ENCODE results near the gene RNF212B. TPM values are rescaled to one million over a fixed set of nuclear protein-coding genes. Genes with fewer than 3 reads are reported as not detected.
"Not testable (repeated sequence)": the region's sequence is repeated elsewhere in the genome, so short reads cannot be mapped to it uniquely, and the experiment has no call there.

RNF212B gene
- total RNA-seq, 1 experiment from 2014 or later: not detected

DNA sequence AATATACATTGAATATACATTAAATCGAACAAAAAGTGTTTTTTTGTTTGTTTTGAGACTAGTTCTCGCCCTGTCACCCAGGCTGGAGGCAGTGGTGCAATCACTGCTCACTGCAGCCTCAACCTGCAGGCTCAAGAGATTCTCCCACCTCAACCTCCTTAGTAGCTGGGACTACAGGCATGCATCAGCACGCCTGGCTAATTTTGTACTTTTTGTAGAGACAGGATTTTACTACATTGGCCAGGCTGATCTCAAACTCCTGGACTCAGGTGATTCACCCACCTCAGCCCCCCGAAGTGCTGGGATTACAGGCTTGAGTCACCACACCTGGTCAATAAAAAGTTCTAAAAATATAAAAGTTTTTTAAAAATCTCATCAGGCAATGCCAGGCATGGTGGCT is 10.2 kb upstream of the RNF212B start:
- no peaks in the 10 kb centered on the region for H3K27me3 ChIP-seq (ENCODE audit: insufficient read depth, low read depth)
- no peak overlapping the region for H3K27ac ChIP-seq
- no peak for TF ChIP-seq EZH2 (IDR thresholded peaks at IDR 0.05; ENCODE audit: low read depth)
- TF ChIP-seq CTCF (conservative IDR thresholded peaks at IDR 0.05): no peak
- ChIA-PET POLR2A (ENCODE audit: unreplicated experiment) (no interaction called here), CTCF (no interaction called here)
- no peak overlapping the region for H3K4me3 ChIP-seq
- H3F3A ChIP-seq (ENCODE audit: insufficient read depth, low read depth): no peaks in the 10 kb centered on the region
- no peak overlapping the region for H2AFZ ChIP-seq
- H3K36me3 ChIP-seq (ENCODE audit: low read depth): no peaks in the 10 kb centered on the region
- H3K9me3 ChIP-seq (ENCODE audit: insufficient read depth, low read depth): no peaks in the 10 kb centered on the region
- H3K4me2 ChIP-seq: no peak overlapping the region
- no peaks in the 10 kb centered on the region for H4K20me1 ChIP-seq (ENCODE audit: insufficient read depth)
- intact Hi-C loops (cut with micrococcal nuclease; ENCODE audit: unreplicated experiment): no loop called here
- DNase-seq: no peak
- no peaks in the 10 kb centered on the region for H3K79me2 ChIP-seq (ENCODE audit: low read depth)
- no peaks in the 10 kb centered on the region for H3K4me1 ChIP-seq (replicated peaks; ENCODE audit: insufficient read depth)
- H3K9me2 ChIP-seq (ENCODE audit: insufficient read depth): no peaks in the 10 kb centered on the region
- BruUV-seq (replicated peaks): no TSS peak

DNA sequence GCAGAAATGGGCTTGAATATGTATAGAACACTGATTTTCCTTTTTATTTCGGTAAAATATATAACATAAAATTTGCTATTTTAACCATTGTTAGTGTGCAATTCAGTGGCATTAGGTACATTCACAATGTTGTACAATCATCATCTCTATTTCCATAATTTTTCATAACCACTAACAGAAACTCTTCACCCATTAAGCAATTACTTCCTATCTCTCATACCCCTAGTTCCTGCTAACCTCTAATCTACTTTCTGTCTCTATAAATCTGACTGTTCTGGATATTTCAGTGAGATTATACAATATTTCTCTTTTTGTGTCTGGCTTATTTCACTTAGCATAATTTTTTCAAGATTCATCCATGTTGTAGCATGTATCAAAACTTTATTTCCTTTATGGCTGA is 8.9 kb upstream of the RNF212B start:
- no peak for TF ChIP-seq EZH2 (IDR thresholded peaks at IDR 0.05; ENCODE audit: low read depth)
- TF ChIP-seq CTCF (conservative IDR thresholded peaks at IDR 0.05): no peak
- Histone ChIP-seq H3K27me3 (ENCODE audit: insufficient read depth, low read depth) (no peaks in the 10 kb centered on the region), H4K20me1 (ENCODE audit: insufficient read depth) (no peaks in the 10 kb centered on the region), H2AFZ (no peak overlapping the region), H3K27ac (no peak overlapping the region), H3K4me3 (no peak overlapping the region), H3K9me3 (ENCODE audit: insufficient read depth, low read depth) (no peaks in the 10 kb centered on the region), H3F3A (ENCODE audit: insufficient read depth, low read depth) (no peaks in the 10 kb centered on the region), H3K36me3 (ENCODE audit: low read depth) (no peaks in the 10 kb centered on the region), H3K4me1 (replicated peaks; ENCODE audit: insufficient read depth) (no peaks in the 10 kb centered on the region), H3K4me2 (no peak overlapping the region), H3K9me2 (ENCODE audit: insufficient read depth) (no peaks in the 10 kb centered on the region), H3K79me2 (ENCODE audit: low read depth) (no peaks in the 10 kb centered on the region)
- BruUV-seq (replicated peaks): no TSS peak
- DNase-seq: no peak
- ChIA-PET POLR2A (ENCODE audit: unreplicated experiment) (no interaction called here), CTCF (no interaction called here)
- intact Hi-C loops (cut with micrococcal nuclease; ENCODE audit: unreplicated experiment): no loop called here

- H3K4me3 ChIP-seq; DNase-seq; H3K36me3 ChIP-seq (ENCODE audit: low read depth); BruUV-seq (replicated peaks); H3K4me1 ChIP-seq (replicated peaks; ENCODE audit: insufficient read depth); H2AFZ ChIP-seq; H3K4me2 ChIP-seq; H3K27me3 ChIP-seq (ENCODE audit: insufficient read depth, low read depth); H3F3A ChIP-seq (ENCODE audit: insufficient read depth, low read depth); H3K79me2 ChIP-seq (ENCODE audit: low read depth); intact Hi-C loops (cut with micrococcal nuclease; ENCODE audit: unreplicated experiment); POLR2A ChIA-PET (ENCODE audit: unreplicated experiment); H3K27ac ChIP-seq; H4K20me1 ChIP-seq (ENCODE audit: insufficient read depth); H3K9me2 ChIP-seq (ENCODE audit: insufficient read depth); CTCF ChIA-PET; H3K9me3 ChIP-seq (ENCODE audit: insufficient read depth, low read depth): not testable (repeated sequence)
These were observed 5.4 kb upstream of the RNF212B start for GRCh38 chr14:23232241-23232808.

- no peaks in the 10 kb centered on the region for H3K9me2 ChIP-seq (ENCODE audit: insufficient read depth)
- intact Hi-C loops (cut with micrococcal nuclease; ENCODE audit: unreplicated experiment): no loop called here
- CTCF ChIA-PET: no interaction called here
- POLR2A ChIA-PET (ENCODE audit: unreplicated experiment): no interaction called here
- H3K9me3 ChIP-seq (ENCODE audit: insufficient read depth, low read depth): no peaks in the 10 kb centered on the region
- no TSS peak for BruUV-seq (replicated peaks)
- no peak overlapping the region for H3K27ac ChIP-seq
- H3F3A ChIP-seq (ENCODE audit: insufficient read depth, low read depth): no peaks in the 10 kb centered on the region
- H3K4me3 ChIP-seq: no peak overlapping the region
- H4K20me1 ChIP-seq (ENCODE audit: insufficient read depth): no peaks in the 10 kb centered on the region
- H3K27me3 ChIP-seq (ENCODE audit: insufficient read depth, low read depth): no peaks in the 10 kb centered on the region
- no peak overlapping the region for H3K4me2 ChIP-seq
- H2AFZ ChIP-seq: no peak overlapping the region
- TF ChIP-seq CTCF (conservative IDR thresholded peaks at IDR 0.05): no peak
- no peak for TF ChIP-seq EZH2 (IDR thresholded peaks at IDR 0.05; ENCODE audit: low read depth)
- DNase-seq: no peak
- H3K79me2 ChIP-seq (ENCODE audit: low read depth): no peaks in the 10 kb centered on the region
- H3K4me1 ChIP-seq (replicated peaks; ENCODE audit: insufficient read depth): peaks cover 4% of the 10 kb centered on the region; the same call in 1 of the 2 replicates
- H3K36me3 ChIP-seq (ENCODE audit: low read depth): no peaks in the 10 kb centered on the region
These were observed 2.9 kb downstream of the RNF212B start for GRCh38 chr14:23240661-23241060.

GRCh38 chr14:23241061-23241715 is 3.5 kb downstream of the RNF212B start:
- H3K36me3 ChIP-seq (ENCODE audit: low read depth); H3K9me2 ChIP-seq (ENCODE audit: insufficient read depth); H2AFZ ChIP-seq; H3K4me2 ChIP-seq; H3K9me3 ChIP-seq (ENCODE audit: insufficient read depth, low read depth); POLR2A ChIA-PET (ENCODE audit: unreplicated experiment); H3K4me3 ChIP-seq; intact Hi-C loops (cut with micrococcal nuclease; ENCODE audit: unreplicated experiment); H3F3A ChIP-seq (ENCODE audit: insufficient read depth, low read depth); BruUV-seq (replicated peaks); H3K27me3 ChIP-seq (ENCODE audit: insufficient read depth, low read depth); H3K27ac ChIP-seq; H3K4me1 ChIP-seq (replicated peaks; ENCODE audit: insufficient read depth); H3K79me2 ChIP-seq (ENCODE audit: low read depth); H4K20me1 ChIP-seq (ENCODE audit: insufficient read depth); CTCF ChIA-PET; DNase-seq: not testable (repeated sequence)

Data from PC-9 (cell line).